GM12878 (cell line): ENCODE data around the gene IGFBP3. TPM values are rescaled to one million over a fixed set of nuclear protein-coding genes. Genes with fewer than 3 reads are reported as not detected.

Experiments
- ATAC-seq: fragments of 200-7000 bp; cut with Tn5 transposase; 3 replicates; pipeline ENCODE4 v1.9.1; 2020; ENCODE audit warnings: mild to moderate bottlenecking, moderate library complexity
- BruUV-seq: library from RNA; stranded (reverse); fragments of 400-500 nt; replicated peaks from 2 replicates; lab custom pipeline; 2021; lab: Mats Ljungman, UMichigan
- CTCF ChIA-PET: fragments of 300-600 bp; sonication (Branson Sonifier 250); formaldehyde crosslinking; extraction: SDS; loops from one replicate; lab custom pipeline; 2021; ENCODE audit warnings: inconsistent platforms; lab: Yijun Ruan, JAX
- POLR2A ChIA-PET: fragments of 350-600 bp; formaldehyde crosslinking; extraction: SDS; loops from one replicate; lab custom pipeline; 2021; ENCODE audit warnings: inconsistent platforms; lab: Charles Lee
- RAD21 ChIA-PET: fragments of 300-600 bp; sonication (Branson Sonifier 250); formaldehyde crosslinking; loops from one replicate; lab custom pipeline; 2023; ENCODE audit warnings: antibody characterized with exemption; ENCODE audit not compliant: unreplicated experiment; lab: Charles Lee
- SMC1A ChIA-PET: fragments of 300-600 bp; sonication (Branson Sonifier 250); formaldehyde crosslinking; loops from one replicate; lab custom pipeline; 2023; ENCODE audit not compliant: unreplicated experiment, uncharacterized antibody; lab: Charles Lee
- DNase-seq: peaks from one replicate; pipeline ENCODE4 v3.0.0-alpha.2; 2011; ENCODE audit warnings: low read depth, low spot score
- FAIRE-seq: peaks from 3 replicates; lab custom pipeline; 2011; peaks lifted over from hg19 to GRCh38; lab: Jason Lieb, UNC
- H2AFZ ChIP-seq: 2 replicates; pipeline ENCODE4 v1.6.0; 2011; ENCODE audit warnings: low read depth, low read length, control low read depth; ENCODE audit not compliant: control insufficient read depth
- H3K27ac ChIP-seq: 2 replicates; pipeline ENCODE4 v1.5.1; 2011; ENCODE audit warnings: control low read depth; ENCODE audit not compliant: control insufficient read depth, insufficient read depth
- H3K27me3 ChIP-seq, 2 experiments: replicated peaks in 1 of 2; 2 replicates each; pipeline versions ENCODE4 v1.6.0 to v1.6.1; 2011; ENCODE audit warnings: low read length in 1 of 2; ENCODE audit not compliant: control insufficient read depth in 2 of 2, insufficient read depth in 2 of 2
- H3K36me3 ChIP-seq, 2 experiments: 2 replicates each; pipeline ENCODE4 v1.5.1; 2011; ENCODE audit warnings: low read length in 1 of 2; ENCODE audit not compliant: control insufficient read depth in 2 of 2, insufficient read depth in 2 of 2
- H3K4me1 ChIP-seq: 2 replicates; pipeline ENCODE4 v1.6.1; 2011; ENCODE audit warnings: mild to moderate bottlenecking, low read length, moderate library complexity, mixed read lengths; ENCODE audit not compliant: control insufficient read depth, insufficient read depth
- H3K4me2 ChIP-seq: 2 replicates; pipeline ENCODE4 v1.6.0; 2011; ENCODE audit warnings: control low read depth; ENCODE audit not compliant: control insufficient read depth, insufficient read depth
- H3K4me3 ChIP-seq: fragments of 200-600 bp; sonication (generic); 2 replicates; pipeline ENCODE4 v1.5.1; 2016
- H3K79me2 ChIP-seq: 2 replicates; pipeline ENCODE4 v1.6.0; 2011; ENCODE audit warnings: low read length; ENCODE audit not compliant: control insufficient read depth, insufficient read depth
- H3K9ac ChIP-seq: 2 replicates; pipeline ENCODE4 v1.8.0; 2011; ENCODE audit warnings: low read length, control low read depth, mixed read lengths; ENCODE audit not compliant: control insufficient read depth, insufficient read depth
- H3K9me3 ChIP-seq: replicated peaks from 3 replicates; pipeline ENCODE4 v1.5.1; 2011; ENCODE audit warnings: mild to moderate bottlenecking, low read length; ENCODE audit not compliant: control insufficient read depth, insufficient read depth
- H4K20me1 ChIP-seq: 2 replicates; pipeline ENCODE4 v1.6.0; 2011; ENCODE audit not compliant: control insufficient read depth, insufficient read depth
- CTCF ChIP-seq, 3 experiments: IDR thresholded peaks in 2 of 3; conservative IDR thresholded peaks in 1 of 3; 2 replicates each; pipeline ENCODE4 v1.5.1; 2011; ENCODE audit warnings: low read depth in 3 of 3, low read length in 3 of 3, mild to moderate bottlenecking in 3 of 3, control low read depth in 2 of 3, moderate library complexity in 2 of 3, inconsistent platforms in 1 of 3, mixed read lengths in 1 of 3; ENCODE audit not compliant: control insufficient read depth in 2 of 3, insufficient read depth in 1 of 3; ENCODE audit errors: extremely low read depth in 1 of 3
- RAD21 ChIP-seq: IDR thresholded peaks from 2 replicates; pipeline ENCODE4 v1.6.1; 2011; ENCODE audit warnings: mild to moderate bottlenecking, low read depth, low read length, moderate library complexity; ENCODE audit not compliant: insufficient read depth
- WGBS: methylation state at CpG from one replicate; pipeline ENCODE4 v1.1.6; 2016; ENCODE audit warnings: low lambda C conversion rate; ENCODE audit not compliant: insufficient replicate concordance, insufficient coverage; ENCODE audit errors: missing lambda C conversion rate; 5-methylcytosine and 5-hydroxymethylcytosine counted together
- in situ Hi-C: fragments of 300-500 bp; cut with MboI; formaldehyde crosslinking; loops from 9 replicates; pipeline ENCODE4 v1.14.3; 2018; ENCODE audit warnings: mixed read lengths
- intact Hi-C: fragments of 100-400 bp; cut with micrococcal nuclease; formaldehyde crosslinking; loops from one replicate; pipeline ENCODE4 v1.14.2; 2022; ENCODE audit not compliant: unreplicated experiment
- polyA plus RNA-seq, 11 experiments: library from polyadenylated mRNA; depleted of rRNA in 4 of 11; unstranded in 6 of 11; stranded (reverse) in 5 of 11; fragments of >200 nt; fragmentation: Nextera tagmentation in 4 of 11; fragmentation: Illumina TruSeq in 1 of 11; extraction: Ambion mirVana in 4 of 11; extraction: Trizol in 1 of 11; gene quantifications; 1 replicate in 1 of 11; 2 replicates in 10 of 11; pipeline versions ENCODE4 v1.2.1 to v1.2.3, GENCODE V29; 2011 to 2016; ENCODE audit warnings: inconsistent platforms in 2 of 11, missing spikeins in 2 of 11, low read depth in 1 of 11
- total RNA-seq, 4 experiments: library from RNA; depleted of rRNA in 3 of 4; stranded (reverse); fragments of >200 nt in 3 of 4; fragmentation: Illumina TruSeq in 1 of 4; extraction: Trizol in 1 of 4; gene quantifications; 2 replicates each; pipeline versions ENCODE4 v1.2.1 to v1.2.3, GENCODE V29; 2013 to 2021
- TF ChIP-seq, protein P1 (sequence below): IDR thresholded peaks from 2 replicates; pipeline ENCODE4 v1.6.1; 2011; ENCODE audit warnings: borderline replicate concordance, low read depth, mild to moderate bottlenecking, moderate library complexity, mixed read lengths, low read length; ENCODE audit not compliant: insufficient read depth; ENCODE audit errors: extremely low read length

The IGFBP3 gene
- total and polyA plus RNA-seq, 10 of the 15 experiments (the other 5 are each of a cell fraction or from before 2014, with no cell fraction given) = 6.0 to 28.0 (median 15.6) TPM

- ATAC-seq = peak; percentile 67
- no peak overlapping the region for H3K27ac ChIP-seq
- WGBS = 7% methylated on average over 10 of the region's 10 CpGs
- TF ChIP-seq CTCF (IDR thresholded peaks at IDR 0.05 in 2 of 3, conservative IDR thresholded peaks at IDR 0.05 in 1 of 3; ENCODE audit: control insufficient read depth in 2 of 3, extremely low read depth in 1 of 3, insufficient read depth in 1 of 3, low read depth in 3 of 3, low read length in 3 of 3) (peak; percentile 46 to 70 (median 67)), RAD21 (0 out of 2 replicates have a peak, but pooled peaks have one; percentile 12)
- TF ChIP-seq, protein P1, sequence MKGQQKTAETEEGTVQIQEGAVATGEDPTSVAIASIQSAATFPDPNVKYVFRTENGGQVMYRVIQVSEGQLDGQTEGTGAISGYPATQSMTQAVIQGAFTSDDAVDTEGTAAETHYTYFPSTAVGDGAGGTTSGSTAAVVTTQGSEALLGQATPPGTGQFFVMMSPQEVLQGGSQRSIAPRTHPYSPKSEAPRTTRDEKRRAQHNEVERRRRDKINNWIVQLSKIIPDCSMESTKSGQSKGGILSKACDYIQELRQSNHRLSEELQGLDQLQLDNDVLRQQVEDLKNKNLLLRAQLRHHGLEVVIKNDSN = no peak
- no peak overlapping the region for H3K4me3 ChIP-seq
- H3K9me3 ChIP-seq = no peaks in the 10 kb centered on the region
- POLR2A ChIA-PET = no interaction called here
- H4K20me1 ChIP-seq = no peaks in the 10 kb centered on the region
- no peaks in the 10 kb centered on the region for H3K36me3 ChIP-seq
- no peak overlapping the region for H2AFZ ChIP-seq
- H3K4me2 ChIP-seq = no peak overlapping the region
- FAIRE-seq = no peak
- H3K9ac ChIP-seq = no peak overlapping the region
- BruUV-seq = no TSS peak
- H3K79me2 ChIP-seq = no peaks in the 10 kb centered on the region
- H3K27me3 ChIP-seq = no peaks in the 10 kb centered on the region; a peak in 1 of 4 replicates
- CTCF ChIA-PET = interaction anchor here (0.5 to 1.7 kb wide), 8 partner anchors 10 to 1219 kb away, joined by 3 to 5 read pairs (median 3); no protein-coding TSS in a partner anchor
- intact Hi-C loops (no loop called here), in situ Hi-C loops (loop anchor here (25.0 kb wide), 1 partner anchor 710 kb away; the partner anchor contains the start of gene RAMP3)
- RAD21 ChIA-PET = no interaction called here
- H3K4me1 ChIP-seq = no peaks in the 10 kb centered on the region
- SMC1A ChIA-PET = interaction anchor here (1.3 kb wide), 1 partner anchor 1308 kb away, joined by 4 read pairs; no protein-coding TSS in a partner anchor
- DNase-seq = no peak
Measured at GRCh38 chr7:45872116-45873034, 48.7 kb downstream of the IGFBP3 start.
